Measurements from ENCODE around the gene MRPL36. TPM values are rescaled to one million over a fixed set of nuclear protein-coding genes. Genes with fewer than 3 reads are reported as not detected.

MRPL36 gene
- total and polyA plus RNA-seq, 9 of the 15 experiments (the other 6 are each of a cell fraction or from before 2014, with no cell fraction given), result 78.3 to 557 (median 124) TPM

DNA sequence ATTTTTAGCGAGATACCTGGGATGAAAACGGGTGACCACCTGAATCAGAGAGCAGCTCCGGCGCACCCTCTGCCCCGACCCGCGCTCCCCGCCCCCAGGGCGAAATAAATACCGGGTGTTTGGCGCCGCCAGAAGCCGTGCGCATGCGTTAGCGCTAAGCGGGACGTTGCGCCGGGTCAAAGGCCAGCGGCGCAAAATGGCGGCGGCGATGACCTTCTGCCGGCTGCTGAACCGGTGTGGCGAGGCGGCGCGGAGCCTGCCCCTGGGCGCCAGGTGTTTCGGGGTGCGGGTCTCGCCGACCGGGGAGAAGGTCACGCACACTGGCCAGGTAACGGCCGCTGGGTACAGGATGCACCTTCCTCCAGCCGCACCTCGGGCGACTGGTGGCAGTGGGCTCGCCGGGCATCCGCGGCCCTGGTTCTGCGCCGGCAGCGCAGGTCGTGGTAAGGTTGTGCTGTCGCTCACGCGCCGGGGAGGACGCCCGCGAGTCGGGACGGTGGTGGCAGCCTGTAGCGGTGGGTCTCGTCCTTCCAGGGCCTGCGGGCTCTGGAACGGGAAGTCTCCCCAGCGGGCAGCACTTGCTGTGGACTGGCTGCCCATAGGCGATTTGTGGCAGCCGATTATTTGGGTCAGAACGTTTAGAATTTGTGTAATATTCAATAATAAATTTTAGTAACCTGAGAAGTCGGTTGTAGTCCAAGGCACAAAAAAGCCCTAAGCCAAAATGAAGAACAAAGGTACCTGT, 1.8 kb upstream of the MRPL36 start, which contains the start of gene NDUFS6 (continued):
- TF ChIP-seq, protein P1, sequence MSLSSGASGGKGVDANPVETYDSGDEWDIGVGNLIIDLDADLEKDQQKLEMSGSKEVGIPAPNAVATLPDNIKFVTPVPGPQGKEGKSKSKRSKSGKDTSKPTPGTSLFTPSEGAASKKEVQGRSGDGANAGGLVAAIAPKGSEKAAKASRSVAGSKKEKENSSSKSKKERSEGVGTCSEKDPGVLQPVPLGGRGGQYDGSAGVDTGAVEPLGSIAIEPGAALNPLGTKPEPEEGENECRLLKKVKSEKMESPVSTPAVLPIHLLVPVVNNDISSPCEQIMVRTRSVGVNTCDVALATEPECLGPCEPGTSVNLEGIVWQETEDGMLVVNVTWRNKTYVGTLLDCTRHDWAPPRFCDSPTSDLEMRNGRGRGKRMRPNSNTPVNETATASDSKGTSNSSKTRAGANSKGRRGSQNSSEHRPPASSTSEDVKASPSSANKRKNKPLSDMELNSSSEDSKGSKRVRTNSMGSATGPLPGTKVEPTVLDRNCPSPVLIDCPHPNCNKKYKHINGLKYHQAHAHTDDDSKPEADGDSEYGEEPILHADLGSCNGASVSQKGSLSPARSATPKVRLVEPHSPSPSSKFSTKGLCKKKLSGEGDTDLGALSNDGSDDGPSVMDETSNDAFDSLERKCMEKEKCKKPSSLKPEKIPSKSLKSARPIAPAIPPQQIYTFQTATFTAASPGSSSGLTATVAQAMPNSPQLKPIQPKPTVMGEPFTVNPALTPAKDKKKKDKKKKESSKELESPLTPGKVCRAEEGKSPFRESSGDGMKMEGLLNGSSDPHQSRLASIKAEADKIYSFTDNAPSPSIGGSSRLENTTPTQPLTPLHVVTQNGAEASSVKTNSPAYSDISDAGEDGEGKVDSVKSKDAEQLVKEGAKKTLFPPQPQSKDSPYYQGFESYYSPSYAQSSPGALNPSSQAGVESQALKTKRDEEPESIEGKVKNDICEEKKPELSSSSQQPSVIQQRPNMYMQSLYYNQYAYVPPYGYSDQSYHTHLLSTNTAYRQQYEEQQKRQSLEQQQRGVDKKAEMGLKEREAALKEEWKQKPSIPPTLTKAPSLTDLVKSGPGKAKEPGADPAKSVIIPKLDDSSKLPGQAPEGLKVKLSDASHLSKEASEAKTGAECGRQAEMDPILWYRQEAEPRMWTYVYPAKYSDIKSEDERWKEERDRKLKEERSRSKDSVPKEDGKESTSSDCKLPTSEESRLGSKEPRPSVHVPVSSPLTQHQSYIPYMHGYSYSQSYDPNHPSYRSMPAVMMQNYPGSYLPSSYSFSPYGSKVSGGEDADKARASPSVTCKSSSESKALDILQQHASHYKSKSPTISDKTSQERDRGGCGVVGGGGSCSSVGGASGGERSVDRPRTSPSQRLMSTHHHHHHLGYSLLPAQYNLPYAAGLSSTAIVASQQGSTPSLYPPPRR (CRISPR knock-in tag; IDR thresholded peaks at IDR 0.05; ENCODE audit: borderline replicate concordance), result peak; percentile 39; the same call in 1 of the 2 replicates
- peak; percentile 27; the same call in 1 of the 2 replicates for TF ChIP-seq TOE1 (IDR thresholded peaks at IDR 0.05; ENCODE audit: borderline replicate concordance)
- no peak for TF ChIP-seq TOE1 (CRISPR knock-in tag; IDR thresholded peaks at IDR 0.05; ENCODE audit: borderline replicate concordance, low read depth)
- 0 out of 2 replicates have a peak, but pooled peaks have one; percentile 83 for TF ChIP-seq NR1H2 (CRISPR knock-in tag; IDR thresholded peaks at IDR 0.05)
- TF ChIP-seq, protein P2, sequence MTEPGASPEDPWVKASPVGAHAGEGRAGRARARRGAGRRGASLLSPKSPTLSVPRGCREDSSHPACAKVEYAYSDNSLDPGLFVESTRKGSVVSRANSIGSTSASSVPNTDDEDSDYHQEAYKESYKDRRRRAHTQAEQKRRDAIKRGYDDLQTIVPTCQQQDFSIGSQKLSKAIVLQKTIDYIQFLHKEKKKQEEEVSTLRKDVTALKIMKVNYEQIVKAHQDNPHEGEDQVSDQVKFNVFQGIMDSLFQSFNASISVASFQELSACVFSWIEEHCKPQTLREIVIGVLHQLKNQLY (CRISPR knock-in tag; conservative IDR thresholded peaks at IDR 0.05), result no peak
- TF ChIP-seq HMGN3 (IDR thresholded peaks at IDR 0.05; ENCODE audit: borderline replicate concordance, extremely low read depth, insufficient read length, low read depth, low read length), result peak; percentile 83
- TF ChIP-seq, protein P3, sequence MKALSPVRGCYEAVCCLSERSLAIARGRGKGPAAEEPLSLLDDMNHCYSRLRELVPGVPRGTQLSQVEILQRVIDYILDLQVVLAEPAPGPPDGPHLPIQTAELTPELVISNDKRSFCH (CRISPR knock-in tag; IDR thresholded peaks at IDR 0.05), result no peak
- TF ChIP-seq, protein P3 (tag; IDR thresholded peaks at IDR 0.05), result peak; percentile 85
- peak; percentile 57 to 65 for TF ChIP-seq FOXK2 (conservative IDR thresholded peaks at IDR 0.05 in 1 of 2, IDR thresholded peaks at IDR 0.05 in 1 of 2; ENCODE audit: low read depth in 2 of 2)
- TF ChIP-seq HNRNPUL1 (IDR thresholded peaks at IDR 0.05; ENCODE audit: low read length), result no peak
- no peak for TF ChIP-seq PHTF2 (CRISPR knock-in tag; IDR thresholded peaks at IDR 0.05)
- no peak for TF ChIP-seq HEY1 (CRISPR knock-in tag; IDR thresholded peaks at IDR 0.05; ENCODE audit: borderline replicate concordance)
- TF ChIP-seq KDM2B (CRISPR knock-in tag; IDR thresholded peaks at IDR 0.05), result 0 out of 2 replicates have a peak, but pooled peaks have one; percentile 50
- no peak for TF ChIP-seq CBFB (CRISPR knock-in tag; IDR thresholded peaks at IDR 0.05)
- no peak for TF ChIP-seq ZNF239 (CRISPR knock-in tag; IDR thresholded peaks at IDR 0.05)
- TF ChIP-seq, protein P4, sequence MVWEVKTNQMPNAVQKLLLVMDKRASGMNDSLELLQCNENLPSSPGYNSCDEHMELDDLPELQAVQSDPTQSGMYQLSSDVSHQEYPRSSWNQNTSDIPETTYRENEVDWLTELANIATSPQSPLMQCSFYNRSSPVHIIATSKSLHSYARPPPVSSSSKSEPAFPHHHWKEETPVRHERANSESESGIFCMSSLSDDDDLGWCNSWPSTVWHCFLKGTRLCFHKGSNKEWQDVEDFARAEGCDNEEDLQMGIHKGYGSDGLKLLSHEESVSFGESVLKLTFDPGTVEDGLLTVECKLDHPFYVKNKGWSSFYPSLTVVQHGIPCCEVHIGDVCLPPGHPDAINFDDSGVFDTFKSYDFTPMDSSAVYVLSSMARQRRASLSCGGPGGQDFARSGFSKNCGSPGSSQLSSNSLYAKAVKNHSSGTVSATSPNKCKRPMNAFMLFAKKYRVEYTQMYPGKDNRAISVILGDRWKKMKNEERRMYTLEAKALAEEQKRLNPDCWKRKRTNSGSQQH (CRISPR knock-in tag; IDR thresholded peaks at IDR 0.05), result no peak
- no peak for TF ChIP-seq PTBP1 (IDR thresholded peaks at IDR 0.05; ENCODE audit: low read depth, low read length)
- TF ChIP-seq TAF15 (IDR thresholded peaks at IDR 0.05; ENCODE audit: low read depth, low read length), result no peak
- TF ChIP-seq, protein P5, sequence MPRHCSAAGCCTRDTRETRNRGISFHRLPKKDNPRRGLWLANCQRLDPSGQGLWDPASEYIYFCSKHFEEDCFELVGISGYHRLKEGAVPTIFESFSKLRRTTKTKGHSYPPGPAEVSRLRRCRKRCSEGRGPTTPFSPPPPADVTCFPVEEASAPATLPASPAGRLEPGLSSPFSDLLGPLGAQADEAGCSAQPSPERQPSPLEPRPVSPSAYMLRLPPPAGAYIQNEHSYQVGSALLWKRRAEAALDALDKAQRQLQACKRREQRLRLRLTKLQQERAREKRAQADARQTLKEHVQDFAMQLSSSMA (CRISPR knock-in tag; IDR thresholded peaks at IDR 0.05), result peak; percentile 74; the same call in 1 of the 2 replicates

All from K562 (cell line).